HG03558 (cell line): ENCODE results near the gene ABHD16A.

ENCODE experiments used
- ATAC-seq: cut with Tn5 transposase; IDR thresholded peaks from one replicate; pipeline ENCODE4 v1.9.1; 2021; ENCODE audit warnings: moderate number of reproducible peaks; ENCODE audit not compliant: unreplicated experiment; ENCODE audit errors: extremely low read depth

The ABHD16A gene

GRCh38 chr6:31733734-31734133 is 30.6 kb upstream of the ABHD16A start:
- ATAC-seq, result no peak

GRCh38 chr6:31732029-31732428 is 28.9 kb upstream of the ABHD16A start:
- ATAC-seq, result no peak

GRCh38 chr6:31730631-31731086 is 27.5 kb upstream of the ABHD16A start:
- no peak for ATAC-seq

- ATAC-seq, result no peak
These were observed 27.0 kb upstream of the ABHD16A start for GRCh38 chr6:31729979-31730630.

GRCh38 chr6:31729515-31729978 is 26.4 kb upstream of the ABHD16A start:
- ATAC-seq, result no peak

- no peak for ATAC-seq
These were observed 25.8 kb upstream of the ABHD16A start, which contains the start of gene DDAH2 for GRCh38 chr6:31728767-31729514. DDAH2 (minus strand) TSS chr6:31729299; CDS start chr6:31729161, 138 bp downstream.

GRCh38 chr6:31727717-31728671 is 24.9 kb upstream of the ABHD16A start:
- ATAC-seq, result no peak

GRCh38 chr6:31727034-31727716 is 24.1 kb upstream of the ABHD16A start:
- no peak for ATAC-seq

- ATAC-seq, result no peak
These were observed 22.6 kb upstream of the ABHD16A start for GRCh38 chr6:31725502-31726350.

GRCh38 chr6:31723980-31724691 is 21.0 kb upstream of the ABHD16A start:
- ATAC-seq, result no peak

- ATAC-seq, result no peak
These were observed 20.3 kb upstream of the ABHD16A start, which contains the start of gene MPIG6B for GRCh38 chr6:31723245-31723979. MPIG6B (plus strand) TSS chr6:31723373; CDS start chr6:31723384, 11 bp downstream.

- ATAC-seq, result no peak
These were observed 19.0 kb upstream of the ABHD16A start for GRCh38 chr6:31722173-31722572.

GRCh38 chr6:31721351-31722020 is 18.4 kb upstream of the ABHD16A start, which contains the start of gene LY6G6C:
LY6G6C (minus strand) TSS chr6:31721746; CDS start chr6:31721679, 67 bp downstream.
- no peak for ATAC-seq

- no peak for ATAC-seq
These were observed 17.2 kb upstream of the ABHD16A start for GRCh38 chr6:31720196-31720770.

- ATAC-seq, result no peak
These were observed 15.9 kb upstream of the ABHD16A start for GRCh38 chr6:31719001-31719400.

GRCh38 chr6:31718265-31718664 is 15.1 kb upstream of the ABHD16A start:
- ATAC-seq, result no peak
